Astrocyte (in vitro differentiated cells and primary cell): ENCODE data around the gene USP49.

ENCODE experiments used
- CTCF ChIP-seq: IDR thresholded peaks from 2 replicates; pipeline ENCODE4 v1.5.1; 2011; ENCODE audit warnings: low read depth, mild to moderate bottlenecking, inconsistent platforms, low read length, moderate library complexity; ENCODE audit not compliant: insufficient read depth
- EZH2 ChIP-seq: IDR thresholded peaks from 2 replicates; pipeline ENCODE4 v1.6.1; 2012; ENCODE audit warnings: mild to moderate bottlenecking, low read length, inconsistent platforms; ENCODE audit not compliant: insufficient read depth

GRCh38 chr6:41920921-41921711 is 25.9 kb upstream of the USP49 start, which contains the start of the genes BYSL and MED20:
- peak; percentile 86 for TF ChIP-seq CTCF
- TF ChIP-seq EZH2 = no peak
